Suprapubic skin (tissue), 4 donors: ENCODE data around the gene ATP2A1. TPM values are rescaled to one million over a fixed set of nuclear protein-coding genes. Genes with fewer than 3 reads are reported as not detected.

Experiments used
- DNase-seq, 2 donors: peaks; one replicate each; pipeline ENCODE4 v3.0.0-alpha.2; 2019; ENCODE audit warnings: low spot score in 2 of 2
- H3K27ac ChIP-seq: fragments of 200-600 bp; sonication (generic); one replicate; pipeline ENCODE4 v1.5.1; 2019
- H3K27me3 ChIP-seq: fragments of 200-600 bp; sonication (generic); one replicate; pipeline ENCODE4 v1.5.1; 2019
- H3K36me3 ChIP-seq: fragments of 200-600 bp; sonication (generic); one replicate; pipeline ENCODE4 v1.5.1; 2019
- H3K4me1 ChIP-seq: fragments of 200-600 bp; sonication (generic); one replicate; pipeline ENCODE4 v1.5.1; 2019
- H3K4me3 ChIP-seq: fragments of 200-600 bp; sonication (generic); one replicate; pipeline ENCODE4 v1.5.1; 2019; ENCODE audit warnings: mild to moderate bottlenecking
- H3K9me3 ChIP-seq: fragments of 200-600 bp; sonication (generic); one replicate; pipeline ENCODE4 v1.5.1; 2019
- EP300 ChIP-seq: sonication (generic); formaldehyde crosslinking; IDR thresholded peaks from one replicate; pipeline ENCODE4 v1.6.1; 2017; ENCODE audit warnings: antibody characterized with exemption
- POLR2A ChIP-seq, 2 donors: fragments of 450-650 bp; IDR thresholded peaks; one replicate each; pipeline ENCODE4 v1.6.1; 2017; ENCODE audit warnings: antibody characterized with exemption in 2 of 2, mild to moderate bottlenecking in 2 of 2, moderate library complexity in 2 of 2
- POLR2AphosphoS5 ChIP-seq, 3 donors: sonication (generic); formaldehyde crosslinking; IDR thresholded peaks; one replicate each; pipeline ENCODE4 v1.6.1; 2017; ENCODE audit warnings: antibody characterized with exemption in 3 of 3
- WGBS: methylation state at CpG from one replicate; pipeline ENCODE4 v1.1.5; 2018; 5-methylcytosine and 5-hydroxymethylcytosine counted together
- total RNA-seq, 4 donors: library from RNA; depleted of rRNA; stranded (reverse); fragments of >200 nt; gene quantifications; one replicate each; pipeline ENCODE4 v1.1.0, GENCODE V29; 2016
- TF ChIP-seq, protein P1 (sequence below), 2 donors: fragments of 200-600 bp in 1 of 2; fragments of 450-650 bp in 1 of 2; sonication (generic) in 1 of 2; IDR thresholded peaks; one replicate each; pipeline ENCODE4 v1.5.1; 2016 to 2019; ENCODE audit warnings: antibody characterized with exemption in 2 of 2, mild to moderate bottlenecking in 1 of 2, moderate library complexity in 1 of 2

The ATP2A1 gene
- total RNA-seq, 4 donors from 2014 or later: 0.34 to 0.72 TPM; not detected in 2

DNA sequence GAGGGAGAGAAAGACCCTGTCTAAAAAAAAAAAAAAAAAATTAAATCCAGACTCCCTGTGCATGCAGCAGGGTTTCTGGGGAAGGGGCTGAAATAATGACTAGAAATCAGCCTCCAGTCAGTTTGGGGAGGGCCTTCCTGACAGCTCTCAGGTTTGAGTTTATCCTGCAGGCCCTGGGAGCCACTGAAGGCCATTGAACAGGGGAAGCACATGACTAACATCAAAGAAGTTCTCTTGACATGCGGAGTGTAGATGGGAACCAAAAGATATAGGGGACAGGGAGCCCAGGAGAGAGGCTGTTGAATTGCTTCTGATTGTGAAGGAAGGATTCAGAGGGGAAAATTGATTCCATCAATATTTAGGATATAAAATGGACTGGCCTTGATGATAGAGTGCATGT is 49.5 kb downstream of the ATP2A1 start:
- DNase-seq: no peak
- H3K36me3 ChIP-seq: no peaks in the 10 kb centered on the region
- no peak overlapping the region for H3K27ac ChIP-seq
- peaks cover 18% of the 10 kb centered on the region for H3K4me1 ChIP-seq
- no peaks in the 10 kb centered on the region for H3K27me3 ChIP-seq
- H3K9me3 ChIP-seq: no peaks in the 10 kb centered on the region
- 89% methylated on average over 1 of the region's 1 CpG for WGBS
- no peak for TF ChIP-seq POLR2AphosphoS5 (IDR thresholded peaks at IDR 0.05)
- TF ChIP-seq, protein P1, sequence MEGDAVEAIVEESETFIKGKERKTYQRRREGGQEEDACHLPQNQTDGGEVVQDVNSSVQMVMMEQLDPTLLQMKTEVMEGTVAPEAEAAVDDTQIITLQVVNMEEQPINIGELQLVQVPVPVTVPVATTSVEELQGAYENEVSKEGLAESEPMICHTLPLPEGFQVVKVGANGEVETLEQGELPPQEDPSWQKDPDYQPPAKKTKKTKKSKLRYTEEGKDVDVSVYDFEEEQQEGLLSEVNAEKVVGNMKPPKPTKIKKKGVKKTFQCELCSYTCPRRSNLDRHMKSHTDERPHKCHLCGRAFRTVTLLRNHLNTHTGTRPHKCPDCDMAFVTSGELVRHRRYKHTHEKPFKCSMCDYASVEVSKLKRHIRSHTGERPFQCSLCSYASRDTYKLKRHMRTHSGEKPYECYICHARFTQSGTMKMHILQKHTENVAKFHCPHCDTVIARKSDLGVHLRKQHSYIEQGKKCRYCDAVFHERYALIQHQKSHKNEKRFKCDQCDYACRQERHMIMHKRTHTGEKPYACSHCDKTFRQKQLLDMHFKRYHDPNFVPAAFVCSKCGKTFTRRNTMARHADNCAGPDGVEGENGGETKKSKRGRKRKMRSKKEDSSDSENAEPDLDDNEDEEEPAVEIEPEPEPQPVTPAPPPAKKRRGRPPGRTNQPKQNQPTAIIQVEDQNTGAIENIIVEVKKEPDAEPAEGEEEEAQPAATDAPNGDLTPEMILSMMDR (IDR thresholded peaks at IDR 0.05): no peak
- no peak for TF ChIP-seq EP300
- TF ChIP-seq POLR2A (IDR thresholded peaks at IDR 0.05): no peak
- no peak overlapping the region for H3K4me3 ChIP-seq

DNA sequence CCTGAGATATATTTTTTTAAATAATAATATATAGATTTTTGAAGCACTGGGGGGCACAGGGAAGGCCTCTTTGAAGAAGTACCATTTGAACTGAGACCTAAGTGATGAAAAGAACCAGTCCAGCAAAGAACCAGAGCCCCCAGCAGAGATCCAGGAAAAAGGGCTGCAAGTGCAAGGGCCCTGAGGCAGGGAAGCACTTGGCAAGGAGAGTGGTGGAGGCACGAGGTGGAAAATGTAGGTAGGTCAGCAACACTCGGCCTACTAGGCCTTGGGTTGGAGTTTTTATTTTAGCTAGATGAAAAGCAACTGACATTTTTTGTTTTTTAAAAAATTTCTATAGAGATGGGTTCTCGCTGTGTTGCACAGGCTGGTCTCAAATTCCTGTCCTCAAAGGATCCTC is 51.9 kb downstream of the ATP2A1 start:
- Histone ChIP-seq H3K36me3 (no peaks in the 10 kb centered on the region), H3K27ac (no peak overlapping the region), H3K4me3 (no peak overlapping the region), H3K27me3 (no peaks in the 10 kb centered on the region), H3K9me3 (no peaks in the 10 kb centered on the region), H3K4me1 (peaks cover 5% of the 10 kb centered on the region)
- no peak for DNase-seq
- TF ChIP-seq POLR2AphosphoS5 (IDR thresholded peaks at IDR 0.05) (no peak), POLR2A (IDR thresholded peaks at IDR 0.05) (no peak)
- TF ChIP-seq, protein P1 (IDR thresholded peaks at IDR 0.05): no peak
- 82% methylated on average over 3 of the region's 3 CpGs for WGBS

DNA sequence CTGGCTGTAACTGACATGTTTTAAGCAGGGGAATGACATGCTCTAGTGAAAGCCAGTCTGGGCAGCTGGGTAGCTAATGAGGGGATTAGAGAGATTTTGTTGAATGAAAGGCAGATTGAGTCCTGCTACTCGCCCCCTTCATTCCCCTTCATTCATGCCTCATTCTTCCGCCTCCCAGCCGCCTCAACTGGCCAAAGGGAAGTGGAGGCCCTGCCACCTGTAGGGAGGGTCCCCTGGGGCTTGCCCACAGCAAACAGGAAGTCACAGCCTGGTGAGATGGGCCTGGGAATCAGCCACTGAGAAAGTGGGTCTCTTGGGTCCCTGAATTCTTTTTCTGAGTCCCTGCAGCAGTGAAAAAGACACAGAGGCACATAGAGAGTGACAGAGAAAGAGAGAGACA is 52.4 kb downstream of the ATP2A1 start:
- peaks cover 5% of the 10 kb centered on the region for H3K4me1 ChIP-seq
- WGBS: 97% methylated on average over 3 of the region's 3 CpGs
- TF ChIP-seq EP300 (no peak), POLR2A (IDR thresholded peaks at IDR 0.05) (no peak), POLR2AphosphoS5 (IDR thresholded peaks at IDR 0.05) (no peak)
- TF ChIP-seq, protein P1 (IDR thresholded peaks at IDR 0.05): no peak
- no peak for DNase-seq
- no peaks in the 10 kb centered on the region for H3K9me3 ChIP-seq
- no peak overlapping the region for H3K4me3 ChIP-seq
- H3K36me3 ChIP-seq: no peaks in the 10 kb centered on the region
- no peaks in the 10 kb centered on the region for H3K27me3 ChIP-seq
- H3K27ac ChIP-seq: no peak overlapping the region

DNA sequence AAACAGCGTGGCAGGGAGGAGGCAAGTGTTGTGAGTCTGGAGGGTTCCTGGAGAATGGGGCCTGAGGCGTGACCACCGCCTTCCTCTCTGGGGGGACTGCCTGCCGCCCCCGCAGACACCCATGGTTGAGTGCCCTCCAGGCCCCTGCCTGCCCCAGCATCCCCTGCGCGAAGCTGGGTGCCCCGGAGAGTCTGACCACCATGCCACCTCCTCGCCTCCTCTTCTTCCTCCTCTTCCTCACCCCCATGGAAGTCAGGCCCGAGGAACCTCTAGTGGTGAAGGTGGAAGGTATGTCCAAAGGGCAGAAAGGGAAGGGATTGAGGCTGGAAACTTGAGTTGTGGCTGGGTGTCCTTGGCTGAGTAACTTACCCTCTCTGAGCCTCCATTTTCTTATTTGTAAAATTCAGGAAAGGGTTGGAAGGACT is 53.5 kb downstream of the ATP2A1 start, which contains the start of gene CD19:
TSS of gene CD19 (plus strand) at position 171 of the 425 bp plus-strand sequence. CDS start at position 201, 30 bp downstream.
- no peaks in the 10 kb centered on the region for H3K27me3 ChIP-seq
- peaks cover 3% of the 10 kb centered on the region for H3K4me1 ChIP-seq
- WGBS: 94% methylated on average over 10 of the region's 10 CpGs
- no peak within 1 kb of the TSS for H3K4me3 ChIP-seq
- TF ChIP-seq, protein P1 (IDR thresholded peaks at IDR 0.05): no peak
- TF ChIP-seq POLR2A (IDR thresholded peaks at IDR 0.05) (no peak), EP300 (no peak), POLR2AphosphoS5 (IDR thresholded peaks at IDR 0.05) (no peak)
- no peak within 1 kb of the TSS for H3K27ac ChIP-seq
- H3K36me3 ChIP-seq: no peaks in the 10 kb centered on the region
- DNase-seq: no peak
- H3K9me3 ChIP-seq: no peaks in the 10 kb centered on the region

DNA sequence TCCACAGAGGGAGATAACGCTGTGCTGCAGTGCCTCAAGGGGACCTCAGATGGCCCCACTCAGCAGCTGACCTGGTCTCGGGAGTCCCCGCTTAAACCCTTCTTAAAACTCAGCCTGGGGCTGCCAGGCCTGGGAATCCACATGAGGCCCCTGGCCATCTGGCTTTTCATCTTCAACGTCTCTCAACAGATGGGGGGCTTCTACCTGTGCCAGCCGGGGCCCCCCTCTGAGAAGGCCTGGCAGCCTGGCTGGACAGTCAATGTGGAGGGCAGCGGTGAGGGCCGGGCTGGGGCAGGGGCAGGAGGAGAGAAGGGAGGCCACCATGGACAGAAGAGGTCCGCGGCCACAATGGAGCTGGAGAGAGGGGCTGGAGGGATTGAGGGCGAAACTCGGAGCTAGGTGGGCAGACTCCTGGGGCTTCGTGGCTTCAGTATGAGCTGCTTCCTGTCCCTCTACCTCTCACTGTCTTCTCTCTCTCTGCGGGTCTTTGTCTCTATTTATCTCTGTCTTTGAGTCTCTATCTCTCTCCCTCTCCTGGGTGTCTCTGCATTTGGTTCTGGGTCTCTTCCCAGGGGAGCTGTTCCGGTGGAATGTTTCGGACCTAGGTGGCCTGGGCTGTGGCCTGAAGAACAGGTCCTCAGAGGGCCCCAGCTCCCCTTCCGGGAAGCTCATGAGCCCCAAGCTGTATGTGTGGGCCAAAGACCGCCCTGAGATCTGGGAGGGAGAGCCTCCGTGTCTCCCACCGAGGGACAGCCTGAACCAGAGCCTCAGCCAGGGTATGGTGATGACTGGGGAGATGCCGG is 54.3 kb downstream of the ATP2A1 start:
- no peak overlapping the region for H3K27ac ChIP-seq
- WGBS: 91% methylated on average over 20 of the region's 20 CpGs
- no peak overlapping the region for H3K4me3 ChIP-seq
- no peaks in the 10 kb centered on the region for H3K27me3 ChIP-seq
- no peak for DNase-seq
- no peaks in the 10 kb centered on the region for H3K9me3 ChIP-seq
- no peaks in the 10 kb centered on the region for H3K36me3 ChIP-seq
- TF ChIP-seq POLR2AphosphoS5 (IDR thresholded peaks at IDR 0.05) (no peak), POLR2A (IDR thresholded peaks at IDR 0.05) (no peak)
- TF ChIP-seq, protein P1 (IDR thresholded peaks at IDR 0.05): no peak
- peaks cover 3% of the 10 kb centered on the region for H3K4me1 ChIP-seq
